Upper lobe of left lung (tissue), 4 donors: ENCODE data around the gene BIRC6.

Source experiments
- CTCF ChIP-seq, 6 experiments: fragments of 450-650 bp in 4 of 6; fragments of 200-600 bp in 2 of 6; sonication (generic) in 2 of 6; IDR thresholded peaks; one replicate each; pipeline ENCODE4 v1.5.1; 2016 to 2019; ENCODE audit warnings: antibody characterized with exemption in 6 of 6
- POLR2A ChIP-seq, 4 donors: fragments of 450-650 bp; IDR thresholded peaks; one replicate each; pipeline ENCODE4 v1.5.1; 2016 to 2017; ENCODE audit warnings: antibody characterized with exemption in 4 of 4, mild to moderate bottlenecking in 2 of 4

GRCh38 chr2:32430804-32431203 lies 74.0 kb downstream of the BIRC6 start:
- TF ChIP-seq POLR2A (IDR thresholded peaks at IDR 0.05) (no peak), CTCF (IDR thresholded peaks at IDR 0.05) (no peak)
